GM04504 (cell line): Measurements from ENCODE around the gene CEP41.

Source experiments
- DNase-seq: peaks from one replicate; pipeline ENCODE4 v3.0.0-alpha.2; 2012; ENCODE audit warnings: low read depth

Gene CEP41

GRCh38 chr7:130440527-130441365 is at the start of gene CEP41:
Gene CEP41, minus strand, starts transcription at chr7:130441016. Its CDS starts 50 bp downstream, at chr7:130440966.
- peak; percentile 94 for DNase-seq

- no peak for DNase-seq
These were observed 49.5 kb upstream of the CEP41 start for GRCh38 chr7:130490311-130490791.

GRCh38 chr7:130489140-130489983 is 48.5 kb upstream of the CEP41 start:
- no peak for DNase-seq

GRCh38 chr7:130488392-130489139 is 47.8 kb upstream of the CEP41 start:
- no peak for DNase-seq

GRCh38 chr7:130486954-130487436 is 46.2 kb upstream of the CEP41 start:
- no peak for DNase-seq

GRCh38 chr7:130486114-130486953 is 45.5 kb upstream of the CEP41 start:
- DNase-seq = no peak

- no peak for DNase-seq
These were observed 44.9 kb upstream of the CEP41 start for GRCh38 chr7:130485734-130486113.

- DNase-seq = no peak
These were observed 42.2 kb upstream of the CEP41 start for GRCh38 chr7:130483031-130483430.

GRCh38 chr7:130481898-130482297 is 41.1 kb upstream of the CEP41 start:
- DNase-seq = no peak

GRCh38 chr7:130479716-130480400 is 39.0 kb upstream of the CEP41 start:
- DNase-seq = no peak

GRCh38 chr7:130478991-130479390 is 38.2 kb upstream of the CEP41 start:
- DNase-seq = no peak

- no peak for DNase-seq
These were observed 35.7 kb upstream of the CEP41 start for GRCh38 chr7:130476297-130477150.

- no peak for DNase-seq
These were observed 35.0 kb upstream of the CEP41 start for GRCh38 chr7:130475776-130476175.

- no peak for DNase-seq
These were observed 33.1 kb upstream of the CEP41 start for GRCh38 chr7:130473876-130474275.

- DNase-seq = no peak
These were observed 32.5 kb upstream of the CEP41 start for GRCh38 chr7:130473289-130473688.

- no peak for DNase-seq
These were observed 31.2 kb upstream of the CEP41 start for GRCh38 chr7:130471974-130472373.

GRCh38 chr7:130468612-130469011 is 27.8 kb upstream of the CEP41 start:
- DNase-seq = no peak

- DNase-seq = no peak
These were observed 23.0 kb upstream of the CEP41 start for GRCh38 chr7:130463553-130464434.

GRCh38 chr7:130461272-130461671 is 20.5 kb upstream of the CEP41 start:
- peak; percentile 24 for DNase-seq
